ENCODE measurements around the gene NCAPD3. TPM values are rescaled to one million over a fixed set of nuclear protein-coding genes. Genes with fewer than 3 reads are reported as not detected.

The NCAPD3 gene
- total and polyA plus RNA-seq, 2 donors (not counting 1 experiment from before 2014, with no cell fraction given), result 12.9 to 32.2 TPM

- no peak overlapping the region for H3K27ac Mint-ChIP-seq
- POLR2A ChIA-PET, result no interaction called here
- intact Hi-C loops (cut with micrococcal nuclease), result loop anchor here (1.0 to 2.0 kb wide), 2 partner anchors 90 to 213 kb away; no protein-coding TSS in a partner anchor
These were observed 83.9 kb downstream of the NCAPD3 start for GRCh38 chr11:134139873-134140331.

More at GRCh38 chr11:134139873-134140331, 83.9 kb downstream of the NCAPD3 start:
- CTCF ChIA-PET, result interaction anchor here (0.7 to 3.3 kb wide), 5 partner anchors 10 to 763 kb away, joined by 3 to 68 read pairs (median 4); no protein-coding TSS in a partner anchor
- no peaks in the 10 kb centered on the region for H4K20me1 ChIP-seq (ENCODE audit: control insufficient read depth, insufficient read depth, low read length, poor library complexity, severe bottlenecking)
- Mint-ChIP-seq H3K4me1 (no peaks in the 10 kb centered on the region), H3K27me3 (no peaks in the 10 kb centered on the region), H3K9me3 (ENCODE audit: insufficient read depth) (no peaks in the 10 kb centered on the region), H3K4me3 (no peak overlapping the region)
- DNase-seq, result peak; percentile 73
- H3K79me2 ChIP-seq (ENCODE audit: control insufficient read depth, insufficient read depth, low read length), result no peaks in the 10 kb centered on the region
- TF ChIP-seq CTCF (IDR thresholded peaks at IDR 0.05) (peak; percentile 84), EZH2 (IDR thresholded peaks at IDR 0.05; ENCODE audit: borderline replicate concordance, insufficient read depth, low read depth, low read length, poor library complexity, severe bottlenecking) (no peak)
- no peaks in the 10 kb centered on the region for H3K4me1 ChIP-seq (ENCODE audit: control insufficient read depth in 2 of 2, insufficient read depth in 2 of 2, low read length in 2 of 2)
- peaks cover 0 to under 1% (median 0%) of the 10 kb centered on the region in 3 donors for H3K9me3 ChIP-seq (ENCODE audit: control extremely low read depth in 1 of 3, control insufficient read depth in 2 of 3, insufficient read depth in 1 of 3, low read length in 2 of 3)
- peaks cover 0 to 3% of the 10 kb centered on the region in 2 experiments for H3K36me3 ChIP-seq (replicated peaks in 1 of 2; ENCODE audit: control extremely low read depth in 1 of 2, control insufficient read depth in 1 of 2, extremely low read depth in 1 of 2, insufficient read depth in 2 of 2, low read length in 1 of 2)
- no peak overlapping the region for H3K27ac ChIP-seq (ENCODE audit: low read length in 2 of 2)
- H2AFZ ChIP-seq (ENCODE audit: insufficient read depth, low read depth, low read length, poor library complexity, severe bottlenecking), result no peak overlapping the region
- no peak overlapping the region for H3K4me2 ChIP-seq (replicated peaks; ENCODE audit: low read depth, low read length, poor library complexity, severe bottlenecking)
- H3K9ac ChIP-seq (ENCODE audit: low read length), result no peak overlapping the region
- ATAC-seq (ENCODE audit: low read depth), result peak; percentile 64
- H3K4me3 ChIP-seq (ENCODE audit: control extremely low read depth in 1 of 5, extremely low read depth in 1 of 5, insufficient read depth in 1 of 5, low read depth in 2 of 5, low read length in 4 of 5), result no peak overlapping the region
- no peaks in the 10 kb centered on the region for H3K27me3 ChIP-seq (replicated peaks in 1 of 4; ENCODE audit: control extremely low read depth in 1 of 4, control insufficient read depth in 3 of 4, insufficient read depth in 4 of 4, low read length in 3 of 4)
- 77% methylated on average over 5 of the region's 10 CpGs for WGBS (ENCODE audit: insufficient coverage)
